Duodenal mucosa (tissue), 2 donors: ENCODE data around the gene GYG2.
"Not testable (repeated sequence)": the region's sequence is repeated elsewhere in the genome, so short reads cannot be mapped to it uniquely, and the experiment has no call there.

Experiments used
- H3K27ac ChIP-seq: one replicate; pipeline ENCODE4 v1.7.0; 2013; ENCODE audit warnings: low read depth, low read length
- H3K27me3 ChIP-seq, 2 donors: one replicate each; pipeline ENCODE4 v1.7.0; 2013; ENCODE audit warnings: low read length in 2 of 2, control low read depth in 1 of 2; ENCODE audit not compliant: insufficient read depth in 2 of 2, control insufficient read depth in 1 of 2
- H3K36me3 ChIP-seq, 2 donors: one replicate each; pipeline ENCODE4 v1.7.0; 2013; ENCODE audit warnings: low read length in 2 of 2, control low read depth in 1 of 2; ENCODE audit not compliant: insufficient read depth in 2 of 2, control insufficient read depth in 1 of 2
- H3K4me1 ChIP-seq, 2 donors: one replicate each; pipeline ENCODE4 v1.7.0; 2013; ENCODE audit warnings: low read length in 2 of 2, control low read depth in 1 of 2; ENCODE audit not compliant: insufficient read depth in 2 of 2, control insufficient read depth in 1 of 2
- H3K4me3 ChIP-seq, 2 donors: one replicate each; pipeline ENCODE4 v1.7.0; 2013; ENCODE audit warnings: low read length in 2 of 2, low read depth in 1 of 2
- H3K9ac ChIP-seq, 2 donors: one replicate each; pipeline ENCODE4 v1.7.0; 2013; ENCODE audit warnings: low read length in 2 of 2, low read depth in 1 of 2
- H3K9me3 ChIP-seq, 2 donors: one replicate each; pipeline ENCODE4 v1.7.0; 2013; ENCODE audit warnings: low read length in 2 of 2, control low read depth in 1 of 2; ENCODE audit not compliant: control insufficient read depth in 1 of 2

The GYG2 gene

GRCh38 chrX:2828344-2828958 is at the start of gene GYG2:
GYG2 (plus strand) TSS chrX:2828930; CDS start chrX:2830189, 1,259 bp downstream.
- Histone ChIP-seq H3K36me3 (no peaks in the 10 kb centered on the region), H3K9ac (no peak within 1 kb of the TSS), H3K9me3 (no peaks in the 10 kb centered on the region), H3K27me3 (no peaks in the 10 kb centered on the region), H3K4me3 (peak within 1 kb of the TSS; percentile 15 to 32), H3K27ac (no peak within 1 kb of the TSS), H3K4me1 (no peaks in the 10 kb centered on the region)

DNA sequence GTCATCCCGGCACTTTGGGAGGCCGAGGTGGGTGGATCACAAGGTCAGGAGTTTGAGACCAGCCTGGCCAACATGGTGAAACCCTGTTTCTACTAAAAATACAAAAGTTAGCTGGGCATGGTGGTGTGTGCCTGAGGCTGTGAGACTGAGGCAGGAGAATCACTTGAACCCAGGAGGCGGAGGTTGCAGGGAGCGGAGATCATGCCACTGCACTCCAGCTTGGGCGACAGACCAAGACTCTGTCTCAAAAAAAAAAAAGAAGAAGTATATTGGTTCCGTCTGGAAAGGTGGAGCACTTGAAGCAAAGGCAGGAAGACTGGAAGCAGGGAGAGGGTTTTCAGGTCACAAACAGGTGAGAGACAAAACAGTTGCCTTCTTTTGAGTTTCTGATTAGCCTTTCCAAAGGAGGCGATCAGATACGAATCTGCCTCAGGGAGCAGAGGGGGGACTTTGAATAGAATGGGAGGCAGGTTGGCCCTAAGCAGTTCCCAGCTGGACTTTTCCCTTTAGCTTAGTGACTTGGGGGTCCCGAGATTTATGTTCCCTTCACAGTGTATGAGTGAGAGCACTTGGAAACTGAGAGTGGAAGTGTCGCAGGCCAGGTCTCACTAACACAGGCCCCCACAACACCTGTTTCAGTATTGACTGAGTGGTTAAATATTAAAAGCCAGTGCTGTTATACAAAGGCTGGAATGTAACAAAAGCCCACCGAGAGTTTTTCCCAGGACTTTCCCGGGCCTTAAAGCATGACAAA is 48.1 kb upstream of the GYG2 start:
- H3K9me3 ChIP-seq, H3K27ac ChIP-seq, H3K9ac ChIP-seq, H3K4me3 ChIP-seq, H3K4me1 ChIP-seq, H3K27me3 ChIP-seq, H3K36me3 ChIP-seq: not testable (repeated sequence)

GRCh38 chrX:2781226-2781571 is 47.5 kb upstream of the GYG2 start:
- no peaks in the 10 kb centered on the region for H3K4me1 ChIP-seq
- H3K4me3 ChIP-seq = no peak overlapping the region
- no peaks in the 10 kb centered on the region for H3K27me3 ChIP-seq
- H3K9ac ChIP-seq = no peak overlapping the region
- H3K36me3 ChIP-seq = no peaks in the 10 kb centered on the region
- no peak overlapping the region for H3K27ac ChIP-seq
- no peaks in the 10 kb centered on the region for H3K9me3 ChIP-seq

GRCh38 chrX:2781698-2782097 is 47.0 kb upstream of the GYG2 start:
- Histone ChIP-seq H3K9ac (no peak overlapping the region), H3K4me3 (no peak overlapping the region), H3K27ac (no peak overlapping the region), H3K4me1 (no peaks in the 10 kb centered on the region), H3K27me3 (no peaks in the 10 kb centered on the region), H3K36me3 (no peaks in the 10 kb centered on the region), H3K9me3 (no peaks in the 10 kb centered on the region)

- Histone ChIP-seq H3K4me3 (no peak overlapping the region), H3K27me3 (no peaks in the 10 kb centered on the region), H3K27ac (no peak overlapping the region), H3K36me3 (no peaks in the 10 kb centered on the region), H3K4me1 (no peaks in the 10 kb centered on the region), H3K9me3 (no peaks in the 10 kb centered on the region), H3K9ac (no peak overlapping the region)
These were observed 46.6 kb upstream of the GYG2 start for GRCh38 chrX:2782171-2782570.

DNA sequence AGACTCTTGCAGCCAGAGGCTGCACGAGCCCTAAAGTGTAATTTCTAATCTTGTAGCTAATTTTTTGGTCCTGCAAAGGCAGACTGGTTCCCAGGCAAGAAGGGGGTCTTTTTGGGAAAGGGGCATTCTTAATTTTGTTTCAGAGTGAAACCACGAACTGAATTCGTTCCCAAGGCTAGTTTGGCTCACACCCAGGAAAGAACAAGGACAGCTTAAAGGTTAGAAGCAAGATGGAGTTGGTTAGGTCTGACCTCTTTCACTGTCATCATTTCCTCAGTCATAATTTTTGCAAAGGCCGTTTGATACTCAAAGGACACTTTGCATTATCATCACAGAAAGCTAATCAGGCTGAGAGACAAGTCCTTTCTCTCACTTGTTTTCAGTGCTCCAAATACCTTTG is 46.0 kb upstream of the GYG2 start:
- Histone ChIP-seq H3K27ac (no peak overlapping the region), H3K4me1 (no peaks in the 10 kb centered on the region), H3K9ac (no peak overlapping the region), H3K27me3 (no peaks in the 10 kb centered on the region), H3K36me3 (no peaks in the 10 kb centered on the region), H3K4me3 (no peak overlapping the region), H3K9me3 (no peaks in the 10 kb centered on the region)

- Histone ChIP-seq H3K27ac (no peak overlapping the region), H3K27me3 (no peaks in the 10 kb centered on the region), H3K36me3 (no peaks in the 10 kb centered on the region), H3K9ac (no peak overlapping the region), H3K9me3 (no peaks in the 10 kb centered on the region), H3K4me3 (no peak overlapping the region), H3K4me1 (no peaks in the 10 kb centered on the region)
These were observed 44.7 kb upstream of the GYG2 start for GRCh38 chrX:2784026-2784425.

GRCh38 chrX:2785538-2785937 is 43.2 kb upstream of the GYG2 start:
- Histone ChIP-seq H3K4me1 (no peaks in the 10 kb centered on the region), H3K9me3 (no peaks in the 10 kb centered on the region), H3K36me3 (no peaks in the 10 kb centered on the region), H3K27me3 (no peaks in the 10 kb centered on the region), H3K9ac (no peak overlapping the region), H3K4me3 (no peak overlapping the region), H3K27ac (no peak overlapping the region)

DNA sequence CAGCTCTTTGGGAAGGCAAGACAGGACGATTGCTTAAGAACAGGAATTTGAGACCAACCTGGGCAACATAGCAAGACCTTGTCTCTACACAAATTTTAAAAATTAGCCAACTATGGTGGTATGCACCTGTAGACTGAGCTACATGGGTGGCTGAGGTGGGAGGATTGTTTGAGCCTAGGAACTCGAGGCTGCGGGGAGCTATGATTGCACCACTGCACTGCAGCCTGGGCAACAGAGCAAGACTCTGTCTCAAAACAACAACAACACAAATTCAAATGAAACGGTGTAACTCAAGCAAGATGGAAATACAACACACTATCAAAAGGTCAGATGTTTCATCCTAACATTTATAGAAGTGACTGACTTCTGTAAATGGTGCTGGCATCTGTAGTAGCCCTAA is 39.8 kb upstream of the GYG2 start:
- H3K9me3 ChIP-seq = no peaks in the 10 kb centered on the region

GRCh38 chrX:2789569-2789968 is 39.2 kb upstream of the GYG2 start:
- H3K4me1 ChIP-seq = no peaks in the 10 kb centered on the region
- H3K4me3 ChIP-seq = no peak overlapping the region
- H3K36me3 ChIP-seq = no peaks in the 10 kb centered on the region
- no peaks in the 10 kb centered on the region for H3K27me3 ChIP-seq
- H3K27ac ChIP-seq = no peak overlapping the region
- H3K9ac ChIP-seq = no peak overlapping the region
- H3K9me3 ChIP-seq = no peaks in the 10 kb centered on the region

More for the DNA sequence above, 39.8 kb upstream of the GYG2 start:
- Histone ChIP-seq H3K27ac (no peak overlapping the region), H3K36me3 (no peaks in the 10 kb centered on the region), H3K4me1 (no peaks in the 10 kb centered on the region), H3K9ac (no peak overlapping the region), H3K27me3 (no peaks in the 10 kb centered on the region), H3K4me3 (no peak overlapping the region)
